Activated CD4-positive, alpha-beta T cell treated with anti-CD3 and anti-CD28 coated beads, Interleukin-2, Interleukin-6, amounts not matched to agents 100 ng/mL and 50 ng/mL, durations not matched to agents 16 hours and 8 hours (primary cell): ENCODE results near the gene TF.
"Not testable (repeated sequence)": the region's sequence is repeated elsewhere in the genome, so short reads cannot be mapped to it uniquely, and the experiment has no call there.

Experiments used
- DNase-seq: peaks from one replicate; pipeline ENCODE4 v3.0.0-alpha.2; 2020

The TF gene

DNA sequence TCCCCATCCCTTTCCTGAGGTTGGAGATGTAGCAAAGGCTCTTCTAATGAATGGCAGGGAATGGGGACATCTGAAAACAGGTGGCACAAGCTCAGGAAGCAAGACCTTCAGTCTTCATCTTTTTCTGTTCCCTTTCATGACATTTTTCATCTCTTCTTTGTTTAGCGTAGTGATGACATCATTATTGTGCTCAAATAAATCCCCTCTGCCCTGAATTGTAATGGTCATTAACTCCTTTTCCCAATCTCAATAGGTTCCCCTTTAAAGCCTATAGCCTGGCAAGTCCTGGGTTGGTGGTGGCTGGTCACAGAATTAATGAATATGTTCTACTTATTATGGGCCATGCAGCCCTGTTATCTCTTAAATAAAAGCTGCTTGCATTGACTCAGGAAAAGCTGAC is 21.4 kb downstream of the TF start:
- DNase-seq: no peak

DNA sequence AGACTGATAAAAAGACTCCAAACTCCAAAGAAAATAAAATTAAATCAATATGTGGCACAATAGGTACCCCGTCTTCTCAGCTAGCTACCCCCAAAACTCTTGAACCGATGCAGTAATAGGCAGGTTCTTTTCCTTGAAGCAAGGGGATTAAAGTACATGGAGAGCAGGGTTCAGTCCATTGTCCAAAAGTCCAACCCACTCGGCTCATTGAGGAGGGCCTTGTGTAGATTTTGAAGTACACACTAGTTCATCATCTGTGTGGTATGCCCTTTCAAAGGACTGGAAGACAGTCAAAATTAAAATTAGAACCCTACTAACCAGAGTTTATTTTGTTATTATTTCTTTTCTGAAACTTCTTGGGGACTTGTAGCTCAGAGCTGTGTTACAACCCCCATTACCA is 23.3 kb downstream of the TF start:
- DNase-seq: no peak

DNA sequence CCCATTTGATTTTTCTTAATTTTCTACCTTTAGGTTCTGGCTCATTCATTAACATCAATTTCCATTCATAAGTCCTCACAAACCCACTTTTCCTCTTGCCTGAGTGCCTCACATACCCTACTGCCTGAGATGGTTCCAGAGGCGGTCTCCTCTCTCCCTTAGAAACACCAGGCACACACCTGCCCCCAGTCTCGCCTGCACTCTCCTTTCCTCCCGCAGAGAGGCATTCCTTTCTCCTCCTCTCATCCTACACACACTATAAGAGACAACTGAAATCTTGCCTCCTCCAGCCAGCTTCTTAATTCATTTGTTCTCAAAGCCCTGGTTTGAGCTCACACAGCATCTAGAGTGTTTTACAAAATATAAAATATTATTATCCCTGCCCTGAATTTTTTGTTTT is 27.5 kb downstream of the TF start:
- DNase-seq: no peak

DNA sequence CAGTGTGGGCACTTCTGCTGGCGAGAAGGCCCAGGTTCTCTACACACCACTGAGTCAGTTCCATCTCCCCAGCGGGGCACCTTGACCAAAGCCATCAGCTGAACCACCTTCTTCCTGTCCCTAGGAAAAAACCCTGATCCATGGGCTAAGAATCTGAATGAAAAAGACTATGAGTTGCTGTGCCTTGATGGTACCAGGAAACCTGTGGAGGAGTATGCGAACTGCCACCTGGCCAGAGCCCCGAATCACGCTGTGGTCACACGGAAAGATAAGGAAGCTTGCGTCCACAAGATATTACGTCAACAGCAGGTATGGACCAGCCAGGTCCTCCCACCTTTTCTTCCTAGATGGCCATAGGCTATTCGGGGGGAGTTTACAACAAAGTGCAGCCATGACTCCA is 29.1 kb downstream of the TF start:
- DNase-seq: no peak

DNA sequence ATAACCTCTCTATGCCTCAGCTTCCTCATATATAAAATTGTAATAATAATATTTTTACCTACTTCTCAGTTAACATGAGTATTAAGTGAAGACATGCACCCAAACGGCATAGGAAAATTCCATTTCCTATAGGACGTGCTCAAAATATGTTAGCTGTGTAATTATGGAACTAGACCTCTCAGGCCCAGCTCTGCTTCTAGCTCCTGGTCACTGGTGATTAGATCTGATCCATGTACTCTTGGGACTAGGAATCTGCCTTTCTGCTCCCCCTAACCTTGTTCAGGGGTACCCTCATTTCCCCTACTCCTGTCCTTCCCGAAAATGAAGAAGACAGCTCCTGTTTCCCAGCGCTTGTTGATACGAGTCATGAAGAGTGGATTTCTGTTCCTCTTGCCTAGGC is 29.6 kb downstream of the TF start:
- no peak for DNase-seq

DNA sequence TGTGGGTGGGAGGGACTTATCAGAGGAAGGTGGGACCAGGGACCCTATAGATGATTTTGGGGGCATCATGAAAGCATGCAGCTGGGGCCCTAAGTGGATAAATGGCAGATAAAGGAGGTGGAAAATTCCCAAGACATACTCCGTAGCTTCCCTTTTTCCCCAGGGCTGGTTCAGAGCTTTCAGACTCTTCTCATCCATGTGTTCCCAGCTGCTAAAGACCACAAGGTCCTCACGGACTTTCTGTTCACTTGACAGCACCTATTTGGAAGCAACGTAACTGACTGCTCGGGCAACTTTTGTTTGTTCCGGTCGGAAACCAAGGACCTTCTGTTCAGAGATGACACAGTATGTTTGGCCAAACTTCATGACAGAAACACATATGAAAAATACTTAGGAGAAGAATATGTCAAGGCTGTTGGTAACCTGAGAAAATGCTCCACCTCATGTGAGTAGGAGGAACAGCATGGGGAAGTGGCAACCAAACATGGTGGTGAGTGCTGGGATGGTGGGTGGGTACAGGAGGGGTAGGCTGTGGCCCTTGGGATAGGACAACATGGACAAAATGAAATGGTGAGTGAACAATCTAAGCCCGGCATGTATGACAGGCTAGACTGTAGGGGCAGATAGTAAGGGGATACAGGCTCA is 30.7 kb downstream of the TF start:
- no peak for DNase-seq

DNA sequence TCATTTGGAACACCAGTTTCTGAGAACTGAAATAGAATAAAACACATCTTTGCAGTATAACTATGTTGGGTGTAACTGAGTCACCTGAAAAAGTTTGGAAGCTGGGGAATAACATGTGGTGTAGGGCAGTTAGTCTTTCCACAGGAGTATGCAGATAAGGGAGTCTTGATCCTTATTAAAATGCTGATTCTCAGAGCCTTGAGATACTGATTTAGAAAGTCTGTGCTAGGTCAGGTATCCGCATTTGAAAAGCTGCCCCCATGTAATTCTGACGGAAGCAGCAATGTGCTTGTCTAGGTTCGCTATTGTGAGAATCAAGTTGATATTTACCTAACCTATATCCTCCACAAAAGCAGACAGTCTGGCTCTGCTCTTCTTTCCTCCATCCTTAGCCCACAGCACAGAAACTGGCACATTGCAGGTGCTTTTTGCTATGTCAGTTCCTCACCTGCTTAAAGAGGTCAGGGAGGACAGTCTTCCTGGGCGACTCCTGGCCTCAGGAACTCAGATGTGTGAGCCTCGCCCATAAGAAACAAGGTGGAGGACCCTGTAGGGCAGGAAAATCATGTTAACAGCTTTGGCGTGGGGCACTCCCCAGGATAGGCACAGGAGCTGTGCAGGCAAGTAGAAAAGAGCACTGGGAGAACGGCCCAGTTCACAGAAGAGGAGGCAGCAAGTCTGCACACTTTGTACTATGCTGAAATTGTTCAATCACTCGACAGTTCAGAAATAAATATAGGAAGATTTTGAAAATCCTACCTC is 31.8 kb downstream of the TF start:
- no peak for DNase-seq

DNA sequence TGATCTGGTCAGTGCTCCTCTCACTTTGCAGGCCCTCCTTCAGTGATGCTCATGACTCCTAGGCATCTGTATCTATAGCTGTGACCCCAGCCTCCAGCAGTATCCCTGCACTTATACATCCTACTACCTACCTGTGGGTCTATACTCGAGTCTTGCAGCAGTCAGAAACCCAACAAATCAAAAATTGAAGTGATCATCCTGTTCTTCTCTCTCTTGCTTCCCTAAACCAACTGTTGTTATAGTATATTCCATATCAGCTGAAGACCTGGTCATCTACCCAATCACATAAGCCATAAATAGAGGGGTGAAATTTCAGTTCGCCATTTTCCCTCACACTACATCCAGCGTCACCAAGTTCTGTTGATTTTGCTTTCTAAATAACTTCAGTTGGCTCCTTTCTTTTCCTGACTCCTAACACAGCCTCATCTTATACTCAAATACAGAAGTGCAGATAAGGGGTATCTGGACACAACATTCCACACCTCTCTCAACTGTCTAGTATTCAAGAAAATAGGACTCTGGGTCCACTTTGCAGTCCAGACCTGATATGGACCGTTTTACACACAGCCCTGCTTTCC is 33.5 kb downstream of the TF start:
- DNase-seq: no peak

DNA sequence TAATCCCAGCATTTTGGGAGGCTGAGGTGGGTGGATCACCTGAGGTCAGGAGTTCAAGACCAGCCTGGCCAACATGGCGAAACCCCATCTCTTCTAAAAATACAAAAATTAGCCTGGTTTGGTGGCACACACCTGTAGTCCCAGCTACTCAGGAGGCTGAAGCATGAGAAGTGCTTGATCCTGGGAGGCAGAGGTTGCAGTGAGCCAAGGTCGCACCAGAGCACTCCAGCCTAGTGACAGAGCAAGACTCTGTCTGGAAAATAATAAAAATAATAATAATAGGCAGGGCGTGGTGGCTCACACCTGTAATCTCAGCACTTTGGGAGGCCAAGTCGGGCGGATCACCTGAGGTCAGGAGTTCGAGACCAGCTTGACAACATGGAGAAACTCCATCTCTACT is 34.6 kb downstream of the TF start:
- not testable (repeated sequence) for DNase-seq

DNA sequence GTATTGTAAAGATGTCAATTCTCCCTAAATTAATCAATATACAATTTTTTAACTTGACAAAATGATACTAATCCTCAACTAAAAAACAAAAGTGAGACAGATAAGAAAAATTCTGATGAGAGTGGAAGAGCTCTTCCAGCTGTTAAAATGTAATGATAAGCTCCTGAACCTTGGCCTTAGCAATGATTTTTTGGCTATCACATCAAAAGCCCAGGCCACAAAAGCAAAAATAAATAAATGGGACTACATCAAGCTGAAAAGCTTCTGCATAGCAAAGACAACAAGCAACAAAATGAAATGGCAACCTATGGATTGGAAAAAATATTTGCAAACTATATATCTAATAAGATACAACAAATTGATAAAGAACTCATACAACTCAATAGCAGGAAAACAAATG is 35.4 kb downstream of the TF start:
- no peak for DNase-seq

DNA sequence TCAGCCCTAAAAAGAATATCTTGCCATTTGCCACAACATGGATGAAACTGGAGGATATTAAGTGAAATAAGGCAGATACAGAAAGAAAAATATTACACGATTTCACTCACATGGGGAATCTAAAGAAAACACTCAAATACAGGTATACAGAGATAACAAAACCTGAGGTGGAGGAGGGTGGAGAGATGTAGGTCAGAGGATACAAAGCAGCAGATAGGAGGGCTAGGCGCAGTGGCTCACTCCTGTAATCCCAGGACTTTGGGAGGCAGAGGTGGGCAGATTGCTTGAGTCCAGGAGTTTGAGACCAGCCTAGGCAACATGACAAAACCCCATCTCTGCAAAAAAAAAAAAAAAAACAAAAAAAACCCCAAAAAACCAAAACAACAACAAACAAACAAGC is 36.3 kb downstream of the TF start:
- DNase-seq: no peak

DNA sequence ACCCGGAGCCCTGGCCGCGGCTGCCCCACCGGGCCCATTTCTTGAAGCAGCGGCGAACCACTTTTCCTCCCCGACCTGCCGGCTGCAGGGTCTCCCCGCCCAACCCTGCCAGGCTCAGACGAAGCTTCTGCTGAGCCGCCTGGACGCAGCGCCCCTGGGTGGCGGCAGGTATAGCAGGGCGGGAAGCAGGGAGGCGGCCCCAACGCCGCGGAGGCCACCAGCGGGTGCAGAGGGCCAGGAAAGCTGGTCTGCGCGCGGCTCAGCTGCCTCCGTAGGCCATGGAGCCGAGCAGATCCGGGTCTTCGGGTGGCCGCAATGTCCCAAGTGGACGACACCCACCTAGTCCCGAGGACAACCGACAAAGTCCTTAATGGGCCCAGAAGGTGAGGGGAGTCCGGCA is 37.6 kb downstream of the TF start:
- DNase-seq: no peak

DNA sequence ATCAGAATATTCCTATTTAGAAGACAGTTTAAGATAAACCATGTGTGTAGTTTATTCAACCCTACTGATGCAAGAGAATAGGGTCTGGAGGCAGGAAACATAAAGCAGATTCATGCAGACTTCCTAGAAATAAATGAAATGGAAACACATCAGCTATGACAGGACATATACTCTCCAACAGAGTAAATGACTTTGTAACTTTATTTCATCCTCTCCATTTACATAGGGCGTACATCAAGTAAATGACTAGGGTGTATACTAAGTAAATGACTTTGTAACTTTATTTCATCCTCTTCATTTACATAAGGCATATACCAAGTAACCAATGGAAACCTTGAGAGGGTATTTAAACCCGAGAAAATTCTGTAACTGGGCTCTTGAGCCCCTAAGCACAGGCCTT is 41.8 kb downstream of the TF start:
- no peak for DNase-seq

DNA sequence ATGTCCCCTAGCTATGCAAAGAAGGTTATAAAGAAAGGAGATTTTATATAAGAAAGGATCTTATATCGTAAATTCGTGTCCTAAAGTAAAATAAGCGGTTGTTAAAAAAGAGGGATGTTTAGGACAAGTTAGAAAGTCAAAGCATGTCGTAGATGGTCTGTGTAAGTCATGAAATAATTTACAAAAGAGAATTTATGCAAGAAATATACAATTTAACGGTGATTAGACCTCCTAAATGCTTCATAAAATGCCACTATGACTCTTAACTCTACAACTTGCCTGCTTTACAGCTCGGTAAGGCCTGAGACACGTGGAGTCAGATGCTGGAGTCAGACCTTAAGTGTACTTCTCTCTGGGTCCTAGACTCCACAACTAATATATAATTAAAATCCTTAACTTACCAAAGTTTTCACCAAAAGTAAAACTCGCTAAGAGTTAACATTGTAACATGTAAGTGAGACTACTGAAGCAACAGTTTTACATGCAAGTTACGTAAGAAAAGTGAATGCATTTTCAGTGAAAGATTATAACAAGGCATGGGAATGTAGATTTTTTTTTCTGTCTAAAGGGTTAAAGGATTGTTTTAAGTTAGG is 46.1 kb downstream of the TF start:
- DNase-seq: no peak

DNA sequence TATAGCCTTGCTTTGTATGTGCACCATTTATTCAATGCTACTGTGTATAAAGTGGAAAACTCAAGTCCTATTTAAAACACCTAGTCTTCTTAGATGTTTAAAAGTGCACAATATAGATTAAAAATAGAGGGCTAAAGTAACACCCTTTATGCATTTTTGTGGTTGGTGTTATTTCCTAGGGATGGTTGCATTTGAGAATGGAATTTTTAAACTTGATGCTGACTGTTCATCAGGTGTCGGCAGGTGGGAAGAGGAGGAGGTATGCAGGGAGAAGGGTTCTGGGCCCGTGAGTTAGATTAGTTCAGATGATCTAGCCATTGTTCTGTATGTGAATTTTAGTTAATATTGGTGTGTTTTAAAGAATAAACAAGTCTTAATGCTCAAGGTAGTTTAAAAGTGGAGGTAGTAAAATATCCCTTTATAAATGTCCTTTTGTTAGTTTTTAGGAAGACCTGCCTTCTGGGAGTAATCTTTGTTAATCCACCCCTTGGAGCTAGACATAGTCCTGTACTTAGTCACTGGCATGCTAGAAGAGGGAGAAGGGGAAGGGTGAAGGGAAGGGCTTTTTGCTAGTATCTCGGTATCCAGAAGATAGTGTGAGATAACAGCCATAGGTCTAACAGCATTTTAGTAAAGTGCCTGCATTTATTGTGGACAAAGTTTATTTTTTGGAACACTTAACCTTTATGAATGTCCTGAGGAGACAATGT is 51.4 kb downstream of the TF start:
- no peak for DNase-seq

DNA sequence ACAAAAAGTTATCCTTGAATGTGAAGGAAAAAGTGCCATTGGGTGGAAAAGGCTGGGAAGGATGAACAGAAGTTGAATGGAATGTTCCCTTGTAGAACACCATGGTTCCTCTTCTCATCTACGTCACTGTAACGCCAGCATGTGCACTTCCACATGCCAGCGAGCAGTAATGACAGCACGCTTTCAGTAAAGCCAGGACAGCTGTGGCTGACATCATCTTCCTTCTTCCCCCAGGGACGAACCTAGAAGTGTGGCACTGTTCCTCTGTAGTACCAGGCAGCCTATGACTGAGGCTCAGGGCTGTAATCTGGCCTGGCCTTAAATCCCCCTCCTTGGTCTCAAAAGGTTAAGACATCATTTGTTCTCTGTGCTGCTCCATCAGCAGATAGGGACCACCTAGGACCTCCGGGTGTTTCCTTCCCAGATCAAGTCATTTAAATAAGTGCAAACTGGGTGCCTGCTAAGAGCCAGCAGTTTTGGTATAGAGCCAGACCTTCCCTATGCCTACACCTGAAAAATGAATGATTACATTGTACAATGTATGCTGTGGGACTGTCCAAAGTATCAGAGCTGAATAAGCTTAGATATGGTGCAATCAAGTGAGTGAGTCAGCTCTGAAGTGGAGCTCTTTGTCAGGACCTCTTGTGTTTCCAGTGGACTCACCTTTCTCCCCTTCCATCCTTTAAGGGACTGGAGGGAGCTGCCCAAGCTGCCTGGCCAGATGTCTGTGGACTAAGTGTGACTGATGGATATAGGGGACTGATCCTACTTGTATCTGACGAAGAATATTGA is 53.8 kb downstream of the TF start:
- DNase-seq: no peak

DNA sequence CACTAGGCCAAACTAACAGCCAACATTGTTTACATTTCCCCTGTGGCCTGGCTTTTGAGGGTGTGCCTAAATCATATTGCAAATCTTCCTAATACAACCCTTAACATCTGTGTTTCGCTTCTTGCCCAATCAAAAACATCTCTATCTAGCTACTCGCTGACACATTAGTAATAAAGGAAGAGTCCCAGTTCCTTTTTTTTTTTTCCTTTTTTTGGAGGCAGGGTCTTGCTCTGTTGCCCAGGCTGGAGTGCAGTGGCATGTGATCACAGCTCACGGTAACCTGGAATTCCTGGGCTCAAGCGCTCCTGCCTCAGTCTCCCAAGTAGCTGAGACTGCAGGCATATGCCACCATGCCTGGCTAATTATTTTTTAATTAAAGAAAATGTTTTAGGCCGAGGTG is 57.3 kb downstream of the TF start:
- DNase-seq: no peak

DNA sequence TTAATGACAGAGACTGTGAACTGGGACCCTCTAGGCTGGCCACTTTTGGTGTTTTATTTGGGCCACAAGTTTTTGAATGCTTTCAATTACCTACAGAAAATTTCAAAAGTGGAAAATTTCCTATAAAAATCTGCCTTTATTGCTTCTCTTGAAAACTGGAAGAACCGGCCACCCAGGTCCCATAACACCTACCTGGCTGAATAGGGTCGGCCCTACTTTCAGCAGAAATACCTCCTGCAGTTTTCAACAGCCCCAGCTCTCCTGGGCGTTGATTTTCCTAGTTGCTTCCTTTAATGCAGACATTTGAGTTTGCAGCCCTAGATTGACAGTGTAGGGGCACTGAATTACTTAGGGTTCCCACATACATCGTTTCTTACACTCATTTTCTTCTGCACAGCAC is 58.7 kb downstream of the TF start:
- DNase-seq: no peak

DNA sequence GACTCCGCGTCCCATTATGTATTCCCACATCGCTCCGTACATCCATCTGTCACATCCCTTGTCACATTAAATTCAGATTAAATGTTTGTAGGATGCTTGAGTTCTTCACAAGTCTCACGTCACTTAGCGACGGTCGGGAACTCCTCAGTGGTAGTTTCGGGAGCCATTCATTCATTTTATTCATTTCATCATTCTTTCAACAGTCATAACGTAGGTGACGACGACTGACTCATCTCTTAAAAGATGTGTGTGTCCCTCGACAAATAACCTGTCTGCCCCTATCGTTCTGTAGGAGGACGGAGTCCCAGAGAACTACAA is 59.1 kb downstream of the TF start:
- no peak for DNase-seq

DNA sequence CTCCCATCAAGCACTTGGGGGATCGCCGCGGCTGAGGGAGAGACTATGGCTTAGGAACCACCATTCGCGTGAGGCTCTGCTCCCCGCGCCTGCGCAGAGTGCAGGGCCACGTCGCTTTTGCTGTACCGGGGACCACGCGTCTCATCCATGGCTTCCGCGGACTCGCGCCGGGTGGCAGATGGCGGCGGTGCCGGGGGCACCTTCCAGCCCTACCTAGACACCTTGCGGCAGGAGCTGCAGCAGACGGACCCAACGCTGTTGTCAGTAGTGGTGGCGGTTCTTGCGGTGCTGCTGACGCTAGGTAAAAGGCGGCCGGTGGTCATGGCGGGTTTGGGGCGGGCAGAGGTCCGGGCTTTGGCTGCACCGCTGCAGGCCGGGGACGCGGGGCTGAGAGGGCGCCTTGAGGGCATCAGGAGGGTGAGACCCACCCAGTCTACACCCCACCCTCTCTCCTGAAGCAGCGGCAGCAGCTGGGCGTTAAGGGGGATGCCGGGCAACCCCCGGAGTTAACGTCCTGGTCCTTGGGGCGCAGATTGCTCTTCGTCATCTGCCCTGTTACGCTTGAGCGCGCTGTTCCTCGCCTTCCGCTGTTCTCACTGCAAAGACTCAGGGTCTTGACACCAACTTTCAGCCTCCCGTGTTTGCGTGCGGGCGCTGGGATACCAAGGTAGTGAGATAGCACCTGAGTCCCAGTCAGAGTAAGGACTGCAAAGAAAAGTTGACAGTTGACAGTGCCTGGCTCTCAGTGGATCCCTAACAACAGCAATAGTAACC is 59.7 kb downstream of the TF start, which contains the start of gene SRPRB:
SRPRB (plus strand) TSS at position 114 of the 774 bp plus-strand sequence; CDS start at position 148, 34 bp downstream.
- peak; percentile 99 for DNase-seq

DNA sequence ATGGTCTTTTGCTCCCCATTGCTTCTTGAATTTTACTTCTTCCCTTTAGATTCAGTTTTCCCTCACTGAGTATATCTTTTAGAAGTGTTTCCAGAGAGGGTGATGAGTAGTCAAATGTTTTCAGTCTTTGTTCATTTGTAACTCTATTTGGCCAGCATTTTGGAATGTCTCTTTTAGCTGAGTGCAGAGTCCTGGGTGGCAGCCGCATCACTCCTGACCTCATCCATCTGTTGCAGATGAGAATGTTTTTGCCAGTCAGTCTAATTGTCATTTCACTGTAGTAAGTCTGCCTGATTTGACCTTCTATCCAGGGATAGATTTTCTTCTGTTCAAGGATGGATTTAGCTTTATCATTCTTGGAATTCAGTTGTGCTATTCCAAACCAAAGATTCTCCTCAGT is 66.7 kb downstream of the TF start:
- DNase-seq: no peak

DNA sequence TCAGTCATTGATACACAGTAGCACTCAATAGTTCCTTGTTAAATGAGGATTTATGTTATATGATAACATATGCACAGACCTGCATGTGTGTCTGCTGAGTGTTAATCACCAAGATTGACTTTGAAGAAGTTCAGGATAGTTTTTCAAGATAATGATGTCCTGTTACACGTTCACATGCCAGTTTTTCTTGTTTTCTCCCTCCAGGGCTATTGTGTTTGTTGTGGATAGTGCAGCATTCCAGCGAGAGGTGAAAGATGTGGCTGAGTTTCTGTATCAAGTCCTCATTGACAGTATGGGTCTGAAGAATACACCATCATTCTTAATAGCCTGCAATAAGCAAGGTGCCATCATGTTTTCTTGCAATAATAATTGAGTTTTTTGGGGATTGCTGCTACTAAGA is 69.2 kb downstream of the TF start:
- no peak for DNase-seq
